ENCODE data around the gene ARHGEF28. TPM values are rescaled to one million over a fixed set of nuclear protein-coding genes. Genes with fewer than 3 reads are reported as not detected.

ARHGEF28 gene
- total and polyA plus RNA-seq, 2 of the 13 experiments (the other 11 are each of a cell fraction or from before 2014, with no cell fraction given) = 17.4 to 34.1 TPM

GRCh38 chr5:73623901-73624404 lies 2.0 kb upstream of the ARHGEF28 start (continued):
- TF ChIP-seq ZBTB26 (CRISPR knock-in tag; IDR thresholded peaks at IDR 0.05; ENCODE audit: borderline replicate concordance) = no peak; the same call in 1 of the 2 replicates
- no peak for TF ChIP-seq KDM3A (CRISPR knock-in tag; IDR thresholded peaks at IDR 0.05; ENCODE audit: low read depth)
- no peak for TF ChIP-seq UBTF (CRISPR knock-in tag; IDR thresholded peaks at IDR 0.05)
- peak; percentile 67; the same call in 1 of the 2 replicates for TF ChIP-seq ZNF792 (CRISPR knock-in tag; IDR thresholded peaks at IDR 0.05)
- no peak for TF ChIP-seq ZNF773 (CRISPR knock-in tag; IDR thresholded peaks at IDR 0.05; ENCODE audit: borderline replicate concordance)
- TF ChIP-seq E2F5 (CRISPR knock-in tag; conservative IDR thresholded peaks at IDR 0.05) = no peak
- no peak for TF ChIP-seq ZNF567 (CRISPR knock-in tag; IDR thresholded peaks at IDR 0.05; ENCODE audit: borderline replicate concordance)
- TF ChIP-seq ZNF558 (CRISPR knock-in tag; IDR thresholded peaks at IDR 0.05; ENCODE audit: borderline replicate concordance) = no peak
- TF ChIP-seq ZNF232 (CRISPR knock-in tag; IDR thresholded peaks at IDR 0.05; ENCODE audit: borderline replicate concordance) = peak; percentile 58; the same call in 1 of the 2 replicates
- TF ChIP-seq SRY (CRISPR knock-in tag; IDR thresholded peaks at IDR 0.05) = no peak
- no peak for TF ChIP-seq ZFP91 (CRISPR knock-in tag; IDR thresholded peaks at IDR 0.05; ENCODE audit: borderline replicate concordance)
- TF ChIP-seq RELA (CRISPR knock-in tag; IDR thresholded peaks at IDR 0.05) = peak; percentile 78; the same call in 1 of the 2 replicates
- no peak for TF ChIP-seq ZZZ3 (CRISPR knock-in tag; IDR thresholded peaks at IDR 0.05; ENCODE audit: borderline replicate concordance)
- no peak for TF ChIP-seq DBP (CRISPR knock-in tag; IDR thresholded peaks at IDR 0.05; ENCODE audit: not compliant biosample characterization)
- peak; percentile 18; the same call in 1 of the 2 replicates for TF ChIP-seq ZMYM3 (CRISPR knock-in tag; IDR thresholded peaks at IDR 0.05)
- peak; percentile 91 for TF ChIP-seq HNF4A (CRISPR knock-in tag; IDR thresholded peaks at IDR 0.05)
- TF ChIP-seq ZNF557 (CRISPR knock-in tag; IDR thresholded peaks at IDR 0.05) = no peak
- TF ChIP-seq AHR (CRISPR knock-in tag; IDR thresholded peaks at IDR 0.05) = no peak
- TF ChIP-seq SP2 (CRISPR knock-in tag; IDR thresholded peaks at IDR 0.05) = no peak
- 0 out of 2 replicates have a peak, but pooled peaks have one; percentile 51 for TF ChIP-seq ZNF800 (CRISPR knock-in tag; IDR thresholded peaks at IDR 0.05)
